ENCODE measurements around the gene SDE2. TPM values are rescaled to one million over a fixed set of nuclear protein-coding genes. Genes with fewer than 3 reads are reported as not detected.
"Not testable (repeated sequence)": the region's sequence is repeated elsewhere in the genome, so short reads cannot be mapped to it uniquely, and the experiment has no call there.

SDE2 gene
- total RNA-seq, 1 donor from 2014 or later, result 18.4 TPM

- Histone ChIP-seq H3K27ac (no peak overlapping the region), H3K27me3 (ENCODE audit: low read depth) (no peaks in the 10 kb centered on the region), H3K36me3 (no peaks in the 10 kb centered on the region), H3K4me3 (no peak overlapping the region), H3K9me3 (no peaks in the 10 kb centered on the region), H3K4me1 (peaks cover 11% of the 10 kb centered on the region)
- ATAC-seq (no peak), DNase-seq (no peak)
- intact Hi-C loops (cut with DNase I), result no loop called here
- no peak for TF ChIP-seq CTCF (IDR thresholded peaks at IDR 0.05)
Observed at GRCh38 chr1:225936523-225936922, 62.6 kb downstream of the SDE2 start.

- intact Hi-C loops (cut with DNase I); H3K27me3 ChIP-seq (ENCODE audit: low read depth); H3K4me1 ChIP-seq; H3K27ac ChIP-seq; H3K9me3 ChIP-seq; H3K4me3 ChIP-seq; H3K36me3 ChIP-seq; DNase-seq; ATAC-seq: not testable (repeated sequence)
Observed at GRCh38 chr1:225936086-225936485, 63.1 kb downstream of the SDE2 start.

- H3K4me3 ChIP-seq, result no peak overlapping the region
- no peaks in the 10 kb centered on the region for H3K9me3 ChIP-seq
- H3K27ac ChIP-seq, result no peak overlapping the region
- ATAC-seq, result no peak
- H3K36me3 ChIP-seq, result no peaks in the 10 kb centered on the region
- intact Hi-C loops (cut with DNase I), result no loop called here
- H3K27me3 ChIP-seq (ENCODE audit: low read depth), result no peaks in the 10 kb centered on the region
- no peak for TF ChIP-seq CTCF (IDR thresholded peaks at IDR 0.05)
- H3K4me1 ChIP-seq, result no peaks in the 10 kb centered on the region
- no peak for DNase-seq
Observed at GRCh38 chr1:225934711-225935110, 64.4 kb downstream of the SDE2 start.

- Histone ChIP-seq H3K27ac (no peak overlapping the region), H3K36me3 (no peaks in the 10 kb centered on the region), H3K4me3 (no peak overlapping the region), H3K9me3 (no peaks in the 10 kb centered on the region), H3K27me3 (ENCODE audit: low read depth) (no peaks in the 10 kb centered on the region), H3K4me1 (no peaks in the 10 kb centered on the region)
- DNase-seq (no peak), ATAC-seq (no peak)
- TF ChIP-seq CTCF (IDR thresholded peaks at IDR 0.05), result no peak
- intact Hi-C loops (cut with DNase I), result no loop called here
Observed at GRCh38 chr1:225933072-225933471, 66.1 kb downstream of the SDE2 start.

Other genes starting within 250 kb of the SDE2 start
- gene SRP9, start 221.5 kb downstream of the SDE2 start, total RNA-seq, result 166 TPM
- 233 TPM for gene EPHX1, start 189.2 kb downstream of the SDE2 start, total RNA-seq
- 141 TPM for gene TMEM63A, start 117.0 kb downstream of the SDE2 start, total RNA-seq
- not detected for gene LEFTY1, start 110.2 kb downstream of the SDE2 start, total RNA-seq
- 73.2 TPM for gene PYCR2, start 75.1 kb downstream of the SDE2 start, total RNA-seq
- 1.2 TPM for gene LEFTY2, start 58.1 kb downstream of the SDE2 start, total RNA-seq
- 504 TPM for gene H3-3A, start 63.4 kb upstream of the SDE2 start, total RNA-seq
- 41.3 TPM for gene ACBD3, start 187.4 kb upstream of the SDE2 start, total RNA-seq
- gene MIXL1, start 224.3 kb upstream of the SDE2 start, total RNA-seq, result 0.38 TPM